Measurements from ENCODE around the gene SLU7. TPM values are rescaled to one million over a fixed set of nuclear protein-coding genes. Genes with fewer than 3 reads are reported as not detected.

The SLU7 gene
- total RNA-seq, 1 experiment from 2014 or later: 43.6 TPM

DNA sequence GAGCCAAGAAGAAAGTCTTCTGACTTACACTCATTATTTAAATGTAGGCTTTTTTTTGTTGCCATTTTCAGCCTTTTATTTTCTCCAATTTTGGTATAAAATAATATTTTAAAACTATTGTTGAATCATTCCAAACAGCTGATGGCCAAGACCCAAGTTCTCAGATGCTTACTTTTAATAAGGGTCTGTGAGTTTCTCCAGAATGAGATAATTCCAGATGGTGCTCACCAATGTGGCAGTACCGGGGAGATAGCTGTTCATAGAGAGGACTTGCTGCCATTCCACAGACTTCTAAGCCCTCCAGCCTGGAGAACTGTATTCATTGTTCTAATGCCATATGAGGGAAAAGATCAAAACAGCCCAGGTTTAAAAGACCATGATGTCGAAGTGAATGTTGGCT is 43.2 kb downstream of the SLU7 start:
- no TSS peak for BruUV-seq (replicated peaks)
- ATAC-seq (no peak), DNase-seq (ENCODE audit: low read depth, low spot score) (no peak)
- H3K4me1 ChIP-seq (ENCODE audit: control insufficient read depth in 1 of 2, insufficient read depth in 2 of 2, low read length in 2 of 2): peaks cover 0 to 1% of the 10 kb centered on the region in 2 experiments; a peak in 1 of 4 replicates
- ChIA-PET POLR2A (no interaction called here), CTCF (no interaction called here), RAD21 (ENCODE audit: low non-redundant PET in 1 of 2, low total read pairs in 2 of 2, uncharacterized antibody in 2 of 2, unreplicated experiment in 2 of 2) (no interaction called here)
- H3K4me3 ChIP-seq (replicated peaks in 1 of 2; ENCODE audit: low read depth in 1 of 2, low read length in 2 of 2): no peak overlapping the region
- no peaks in the 10 kb centered on the region for H3K9me3 ChIP-seq (ENCODE audit: control insufficient read depth in 1 of 2, insufficient read depth in 1 of 2, low read depth in 1 of 2, low read length in 2 of 2)
- H4K20me1 ChIP-seq (ENCODE audit: insufficient read depth): no peaks in the 10 kb centered on the region
- no peaks in the 10 kb centered on the region for H3K36me3 ChIP-seq (ENCODE audit: control insufficient read depth in 1 of 2, insufficient read depth in 2 of 2, low read length in 2 of 2)
- TF ChIP-seq, protein P1, sequence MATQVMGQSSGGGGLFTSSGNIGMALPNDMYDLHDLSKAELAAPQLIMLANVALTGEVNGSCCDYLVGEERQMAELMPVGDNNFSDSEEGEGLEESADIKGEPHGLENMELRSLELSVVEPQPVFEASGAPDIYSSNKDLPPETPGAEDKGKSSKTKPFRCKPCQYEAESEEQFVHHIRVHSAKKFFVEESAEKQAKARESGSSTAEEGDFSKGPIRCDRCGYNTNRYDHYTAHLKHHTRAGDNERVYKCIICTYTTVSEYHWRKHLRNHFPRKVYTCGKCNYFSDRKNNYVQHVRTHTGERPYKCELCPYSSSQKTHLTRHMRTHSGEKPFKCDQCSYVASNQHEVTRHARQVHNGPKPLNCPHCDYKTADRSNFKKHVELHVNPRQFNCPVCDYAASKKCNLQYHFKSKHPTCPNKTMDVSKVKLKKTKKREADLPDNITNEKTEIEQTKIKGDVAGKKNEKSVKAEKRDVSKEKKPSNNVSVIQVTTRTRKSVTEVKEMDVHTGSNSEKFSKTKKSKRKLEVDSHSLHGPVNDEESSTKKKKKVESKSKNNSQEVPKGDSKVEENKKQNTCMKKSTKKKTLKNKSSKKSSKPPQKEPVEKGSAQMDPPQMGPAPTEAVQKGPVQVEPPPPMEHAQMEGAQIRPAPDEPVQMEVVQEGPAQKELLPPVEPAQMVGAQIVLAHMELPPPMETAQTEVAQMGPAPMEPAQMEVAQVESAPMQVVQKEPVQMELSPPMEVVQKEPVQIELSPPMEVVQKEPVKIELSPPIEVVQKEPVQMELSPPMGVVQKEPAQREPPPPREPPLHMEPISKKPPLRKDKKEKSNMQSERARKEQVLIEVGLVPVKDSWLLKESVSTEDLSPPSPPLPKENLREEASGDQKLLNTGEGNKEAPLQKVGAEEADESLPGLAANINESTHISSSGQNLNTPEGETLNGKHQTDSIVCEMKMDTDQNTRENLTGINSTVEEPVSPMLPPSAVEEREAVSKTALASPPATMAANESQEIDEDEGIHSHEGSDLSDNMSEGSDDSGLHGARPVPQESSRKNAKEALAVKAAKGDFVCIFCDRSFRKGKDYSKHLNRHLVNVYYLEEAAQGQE (IDR thresholded peaks at IDR 0.05; ENCODE audit: low read depth): no peak
- TF ChIP-seq, protein P2, sequence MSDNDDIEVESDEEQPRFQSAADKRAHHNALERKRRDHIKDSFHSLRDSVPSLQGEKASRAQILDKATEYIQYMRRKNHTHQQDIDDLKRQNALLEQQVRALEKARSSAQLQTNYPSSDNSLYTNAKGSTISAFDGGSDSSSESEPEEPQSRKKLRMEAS (IDR thresholded peaks at IDR 0.05): no peak
- TF ChIP-seq CBX3 (IDR thresholded peaks at IDR 0.05; ENCODE audit: low read depth): no peak
- TF ChIP-seq CEBPB (IDR thresholded peaks at IDR 0.05; ENCODE audit: low read depth): no peak
- TF ChIP-seq, protein P3, sequence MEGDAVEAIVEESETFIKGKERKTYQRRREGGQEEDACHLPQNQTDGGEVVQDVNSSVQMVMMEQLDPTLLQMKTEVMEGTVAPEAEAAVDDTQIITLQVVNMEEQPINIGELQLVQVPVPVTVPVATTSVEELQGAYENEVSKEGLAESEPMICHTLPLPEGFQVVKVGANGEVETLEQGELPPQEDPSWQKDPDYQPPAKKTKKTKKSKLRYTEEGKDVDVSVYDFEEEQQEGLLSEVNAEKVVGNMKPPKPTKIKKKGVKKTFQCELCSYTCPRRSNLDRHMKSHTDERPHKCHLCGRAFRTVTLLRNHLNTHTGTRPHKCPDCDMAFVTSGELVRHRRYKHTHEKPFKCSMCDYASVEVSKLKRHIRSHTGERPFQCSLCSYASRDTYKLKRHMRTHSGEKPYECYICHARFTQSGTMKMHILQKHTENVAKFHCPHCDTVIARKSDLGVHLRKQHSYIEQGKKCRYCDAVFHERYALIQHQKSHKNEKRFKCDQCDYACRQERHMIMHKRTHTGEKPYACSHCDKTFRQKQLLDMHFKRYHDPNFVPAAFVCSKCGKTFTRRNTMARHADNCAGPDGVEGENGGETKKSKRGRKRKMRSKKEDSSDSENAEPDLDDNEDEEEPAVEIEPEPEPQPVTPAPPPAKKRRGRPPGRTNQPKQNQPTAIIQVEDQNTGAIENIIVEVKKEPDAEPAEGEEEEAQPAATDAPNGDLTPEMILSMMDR (IDR thresholded peaks at IDR 0.05 in 2 of 3, conservative IDR thresholded peaks at IDR 0.05 in 1 of 3; ENCODE audit: borderline replicate concordance in 1 of 3, insufficient read depth in 1 of 3, low read depth in 2 of 3, low read length in 2 of 3): no peak
- no peak for TF ChIP-seq SP1 (IDR thresholded peaks at IDR 0.05; ENCODE audit: low read depth)
- TF ChIP-seq POLR2A (IDR thresholded peaks at IDR 0.05; ENCODE audit: borderline replicate concordance, extremely low read depth, insufficient read depth, insufficient read length): no peak
- no peak overlapping the region for H3K9ac ChIP-seq (ENCODE audit: low read length)
- H3K27ac ChIP-seq (ENCODE audit: low read depth, low read length): no peak overlapping the region
- intact Hi-C loops (cut with micrococcal nuclease): no loop called here
- no peaks in the 10 kb centered on the region for H3K9me2 ChIP-seq (ENCODE audit: insufficient read depth)
- no peak overlapping the region for H2AFZ ChIP-seq (ENCODE audit: low read depth, low read length, poor library complexity, severe bottlenecking)
- H3K79me2 ChIP-seq (ENCODE audit: insufficient read depth, low read length): no peaks in the 10 kb centered on the region
- no peak overlapping the region for H3K4me2 ChIP-seq (ENCODE audit: low read length)
- H3K27me3 ChIP-seq (ENCODE audit: insufficient read depth, low read length): peaks cover 32% of the 10 kb centered on the region
